ENCODE results near the gene TAS2R60.
"Not testable (repeated sequence)": the region's sequence is repeated elsewhere in the genome, so short reads cannot be mapped to it uniquely, and the experiment has no call there.

The TAS2R60 gene

GRCh38 chr7:143443153-143443552 lies at the start of gene TAS2R60:
Gene TAS2R60 (plus strand): TSS chr7:143443453. CDS start chr7:143443453, 0 bp downstream.
- DNase-seq: no peak

- no peak for DNase-seq
Measured at GRCh38 chr7:143394068-143394467, 49.2 kb upstream of the TAS2R60 start.

- DNase-seq: no peak
Measured at GRCh38 chr7:143394777-143395176, 48.5 kb upstream of the TAS2R60 start.

DNA sequence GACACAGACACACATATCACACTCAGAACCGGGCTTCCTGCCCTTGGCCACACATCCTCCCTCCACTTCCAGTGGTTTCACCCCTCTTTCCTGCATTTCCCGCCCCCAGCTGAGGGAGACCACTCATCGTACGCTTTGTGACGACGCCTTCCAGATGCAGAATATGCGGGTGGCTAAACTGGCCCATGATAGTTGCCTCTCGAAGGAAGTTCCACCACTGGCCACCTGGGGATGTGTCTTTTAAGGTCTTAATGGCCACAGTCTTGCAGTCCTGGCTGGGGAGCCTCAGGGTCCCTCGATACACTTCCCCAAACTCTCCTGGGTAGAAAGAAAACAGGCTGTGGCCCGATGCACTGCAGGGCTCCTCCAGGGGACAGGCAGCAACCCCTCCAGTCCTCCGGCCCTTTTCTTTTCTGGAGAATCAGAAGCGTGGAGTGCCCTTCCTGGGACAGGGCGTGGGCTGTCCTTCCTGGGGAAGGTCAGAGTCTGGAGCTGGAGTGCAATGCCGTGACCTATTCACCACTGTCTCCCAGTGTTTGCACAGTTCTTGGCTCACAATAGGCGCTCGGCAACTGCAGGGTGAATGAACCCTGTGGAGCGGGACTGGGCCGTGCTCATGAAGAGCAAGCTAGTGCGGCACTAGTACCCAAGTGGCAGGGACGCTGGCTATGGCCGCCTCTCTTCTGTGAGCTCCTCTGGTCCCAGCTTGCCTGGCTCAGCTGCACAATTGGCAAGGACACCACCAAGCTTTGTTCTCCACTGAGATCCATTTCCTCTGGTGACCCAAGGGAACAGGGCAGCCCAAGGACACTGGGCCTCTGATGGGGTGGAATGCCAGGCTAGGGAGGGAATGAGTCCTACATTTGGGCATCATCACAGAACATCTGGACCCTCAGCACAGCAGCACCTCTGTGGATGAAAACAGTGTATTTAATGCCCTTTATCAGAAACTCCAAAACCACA lies 47.8 kb upstream of the TAS2R60 start:
- DNase-seq: no peak

- DNase-seq: no peak
Measured at GRCh38 chr7:143396182-143396581, 47.1 kb upstream of the TAS2R60 start.

DNA sequence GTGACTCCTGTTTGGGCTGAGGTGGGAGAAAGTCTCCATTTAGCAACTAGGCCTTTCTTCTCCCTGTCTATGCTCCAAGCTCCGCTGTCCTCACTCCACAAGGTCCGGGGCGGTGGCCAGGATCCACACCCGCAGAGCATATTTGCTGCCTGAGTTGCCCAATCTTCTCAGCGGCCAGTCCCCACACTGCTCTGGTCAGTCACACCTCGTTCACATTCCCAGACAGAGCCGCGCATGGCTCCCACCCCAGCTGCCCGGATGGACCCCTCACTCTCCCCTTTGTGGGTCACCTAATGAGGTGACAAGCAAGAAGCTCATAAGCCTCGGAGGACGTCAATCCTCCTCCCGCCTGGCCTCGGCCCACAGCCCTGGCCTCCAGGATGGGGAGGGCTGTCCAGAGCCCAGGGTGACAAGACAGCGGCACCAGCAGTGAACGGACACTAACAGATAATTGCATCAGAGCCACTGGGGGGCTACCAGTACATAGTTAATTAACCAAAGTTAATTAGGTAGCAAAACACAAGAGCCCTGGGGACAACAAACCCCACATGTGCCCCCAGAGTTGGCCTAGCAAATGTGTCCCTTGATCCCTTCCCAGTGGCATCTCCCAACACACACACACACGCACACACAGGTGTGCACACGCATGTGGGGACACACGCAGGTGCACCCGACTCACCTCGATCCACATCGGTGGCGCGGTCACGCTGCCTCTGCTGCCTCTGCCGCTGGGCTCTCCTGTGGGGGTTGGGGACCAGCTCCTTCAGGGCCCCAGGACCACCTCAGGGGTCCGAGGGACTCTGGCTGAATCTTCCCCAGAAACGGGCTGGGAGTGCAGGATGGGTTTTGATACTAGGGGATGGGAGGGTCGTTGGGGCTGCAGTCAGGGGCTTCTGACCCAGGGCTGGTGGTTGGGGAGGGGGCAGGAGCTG lies 46.4 kb upstream of the TAS2R60 start:
- no peak for DNase-seq

DNA sequence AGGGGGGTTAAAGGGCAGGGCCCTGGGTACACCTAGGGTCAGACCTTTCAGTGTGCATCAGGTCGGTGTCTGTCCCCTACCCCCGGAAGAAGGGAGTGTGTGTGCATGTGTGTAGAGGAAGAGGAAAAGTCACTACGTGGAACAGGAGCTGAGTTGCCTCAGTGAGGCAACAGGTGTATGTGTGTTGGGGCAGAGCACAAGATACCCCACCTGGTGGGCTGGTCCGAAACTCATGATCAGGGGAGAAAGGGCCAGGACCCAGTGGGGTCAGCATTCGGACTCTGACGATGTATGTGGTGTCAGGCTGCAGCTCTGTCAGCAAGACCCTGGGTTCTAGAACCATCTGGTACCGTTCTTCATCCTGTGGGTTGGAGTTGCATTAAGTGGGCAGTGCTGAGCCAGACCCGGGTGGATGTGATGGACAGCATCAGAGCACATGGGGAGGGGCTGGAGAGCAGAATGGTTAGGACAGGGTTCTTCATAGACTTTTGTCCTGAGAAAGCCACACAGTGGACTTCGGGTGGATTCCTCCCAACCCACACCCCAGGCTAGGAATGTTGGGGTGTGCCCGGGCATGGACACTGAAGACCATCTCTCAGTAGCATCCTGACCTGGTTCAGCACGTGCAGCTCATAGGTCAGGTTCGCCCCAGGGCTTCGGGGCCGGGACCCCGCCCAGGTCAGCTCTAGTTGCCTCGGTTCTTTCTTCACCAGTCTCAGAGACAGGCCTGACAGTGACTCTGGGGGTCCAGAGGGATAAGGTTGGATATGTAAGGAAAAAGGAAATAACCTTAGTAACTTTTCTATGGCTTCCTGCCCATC lies 45.3 kb upstream of the TAS2R60 start:
- DNase-seq: no peak

DNA sequence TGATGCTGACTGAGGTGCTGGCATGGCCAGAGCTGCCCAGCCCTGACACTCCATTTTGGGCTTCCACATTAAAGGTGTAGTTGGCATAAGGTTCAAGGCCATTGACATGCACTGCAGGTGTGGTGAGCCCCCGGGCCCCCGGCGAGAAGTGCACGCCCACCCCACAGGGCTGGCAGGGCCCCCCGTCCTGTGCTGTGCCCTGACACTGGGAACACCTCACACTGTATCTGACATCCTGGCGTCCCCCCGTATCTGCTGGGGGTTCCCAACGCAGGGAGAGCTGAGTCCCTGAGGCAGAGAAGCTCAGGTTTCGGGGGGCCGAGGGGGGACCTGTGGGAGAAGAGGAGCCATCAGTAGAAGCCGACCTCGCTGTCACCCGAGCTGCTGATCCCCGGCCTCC lies 44.6 kb upstream of the TAS2R60 start:
- DNase-seq: no peak

GRCh38 chr7:143399151-143399550 lies 44.1 kb upstream of the TAS2R60 start:
- no peak for DNase-seq

GRCh38 chr7:143399642-143400041 lies 43.6 kb upstream of the TAS2R60 start:
- DNase-seq: no peak

GRCh38 chr7:143401265-143401664 lies 42.0 kb upstream of the TAS2R60 start:
- no peak for DNase-seq

GRCh38 chr7:143402233-143402632 lies 41.0 kb upstream of the TAS2R60 start:
- DNase-seq: not testable (repeated sequence)

DNA sequence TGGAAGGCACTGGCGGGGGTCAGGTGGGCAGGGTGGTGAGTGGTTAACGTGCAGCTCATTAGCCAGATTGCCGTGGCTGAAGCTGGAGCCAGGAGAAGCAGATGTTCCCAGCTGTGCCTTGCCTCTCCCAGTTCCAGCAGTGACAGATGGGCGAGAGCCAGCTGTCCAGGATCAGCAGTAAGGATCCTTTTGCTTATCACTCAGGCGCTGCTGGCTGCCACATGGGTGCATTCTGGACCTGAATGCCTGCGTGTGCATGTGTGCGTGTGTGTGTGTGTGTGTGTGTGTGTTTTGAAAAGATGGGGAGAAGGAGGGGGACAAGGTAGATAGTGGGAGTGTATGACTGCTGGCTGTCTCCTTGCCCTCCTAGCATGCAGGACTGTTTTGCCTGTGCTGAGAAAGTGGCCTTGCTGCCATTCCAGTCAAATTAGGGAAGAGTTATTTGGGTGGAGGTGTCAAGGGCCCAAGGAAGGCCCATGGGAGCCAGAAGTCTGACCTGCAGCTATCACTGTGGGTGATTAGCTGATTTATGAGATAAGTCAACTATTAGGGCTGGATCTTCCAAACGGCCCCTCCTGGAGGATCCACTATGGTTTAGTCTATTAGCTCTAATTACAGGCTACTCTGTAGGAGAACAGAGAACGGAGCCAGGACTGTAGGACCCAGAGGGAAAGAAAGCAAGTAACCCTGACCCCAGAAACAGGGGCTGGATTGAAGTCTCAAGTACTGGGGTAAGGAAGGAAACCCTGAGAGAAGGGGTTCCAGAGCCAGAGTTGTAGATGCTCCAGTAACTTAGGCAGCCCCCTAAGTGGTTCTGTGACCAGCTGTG lies 37.9 kb upstream of the TAS2R60 start:
- DNase-seq: no peak

DNA sequence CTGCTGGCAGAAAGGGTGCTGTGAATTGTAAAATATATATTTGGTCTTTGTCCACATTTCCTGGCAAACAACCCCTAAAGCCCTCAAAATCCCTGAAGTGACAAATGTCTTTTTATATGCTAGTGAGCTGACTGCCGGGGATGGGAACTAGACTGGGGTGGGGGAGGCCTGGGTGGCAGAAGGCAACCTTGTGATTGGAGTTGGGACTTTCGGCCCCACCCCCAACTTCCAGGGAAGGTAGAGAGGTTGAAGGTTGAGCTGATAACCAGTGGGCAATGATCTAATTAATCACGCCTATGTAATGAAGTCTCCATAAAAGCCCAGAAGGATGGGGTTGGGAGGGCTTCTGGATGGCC lies 37.3 kb upstream of the TAS2R60 start:
- no peak for DNase-seq

DNA sequence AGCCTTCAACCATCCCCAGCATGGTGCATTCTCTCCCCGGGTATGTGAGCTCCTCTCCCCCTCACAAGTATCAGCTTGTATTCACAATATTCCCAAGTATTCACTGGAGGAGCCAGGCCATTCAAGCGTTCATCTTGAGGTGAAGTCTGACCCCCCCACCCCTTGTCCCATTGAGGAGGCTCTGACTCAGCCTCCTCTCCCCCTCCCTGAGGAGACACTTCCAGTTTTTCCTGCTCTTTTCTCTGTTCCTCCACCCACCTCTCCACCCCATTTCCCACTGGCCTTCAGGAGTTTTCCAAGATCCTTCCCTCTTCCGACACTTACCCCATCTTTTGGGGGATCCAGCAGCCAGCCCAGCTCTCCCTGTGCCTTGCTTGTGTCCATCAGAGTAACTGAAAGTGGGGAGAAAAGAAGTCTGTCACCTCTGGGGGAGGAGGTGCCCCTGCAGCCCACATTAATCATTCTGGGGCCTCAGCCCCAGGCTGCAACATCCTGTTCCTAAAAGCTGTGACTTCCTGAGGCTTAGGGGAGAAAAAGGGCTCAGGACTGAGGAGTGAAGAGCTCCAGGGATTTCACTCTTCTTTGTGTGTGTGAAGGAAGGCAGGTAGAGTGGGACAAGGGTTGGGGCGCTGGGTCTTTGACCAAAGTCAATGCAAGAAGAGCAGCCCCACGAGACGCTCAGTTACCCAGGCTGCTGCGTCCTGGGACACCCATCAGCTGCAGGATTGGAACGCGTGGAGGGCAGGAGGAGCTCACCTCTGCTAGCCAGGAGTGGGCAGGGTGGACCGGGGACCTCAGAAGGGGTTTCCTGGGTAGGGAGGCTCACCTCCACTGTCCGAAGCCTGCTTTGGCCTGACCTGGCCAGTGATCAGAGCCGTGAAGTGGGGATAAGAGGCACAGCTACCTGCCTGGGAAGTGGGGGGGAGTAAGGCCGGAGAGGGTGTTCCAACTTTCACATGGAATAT lies 35.7 kb upstream of the TAS2R60 start:
- DNase-seq: no peak

GRCh38 chr7:143408252-143408685 lies 35.0 kb upstream of the TAS2R60 start:
- DNase-seq: no peak

DNA sequence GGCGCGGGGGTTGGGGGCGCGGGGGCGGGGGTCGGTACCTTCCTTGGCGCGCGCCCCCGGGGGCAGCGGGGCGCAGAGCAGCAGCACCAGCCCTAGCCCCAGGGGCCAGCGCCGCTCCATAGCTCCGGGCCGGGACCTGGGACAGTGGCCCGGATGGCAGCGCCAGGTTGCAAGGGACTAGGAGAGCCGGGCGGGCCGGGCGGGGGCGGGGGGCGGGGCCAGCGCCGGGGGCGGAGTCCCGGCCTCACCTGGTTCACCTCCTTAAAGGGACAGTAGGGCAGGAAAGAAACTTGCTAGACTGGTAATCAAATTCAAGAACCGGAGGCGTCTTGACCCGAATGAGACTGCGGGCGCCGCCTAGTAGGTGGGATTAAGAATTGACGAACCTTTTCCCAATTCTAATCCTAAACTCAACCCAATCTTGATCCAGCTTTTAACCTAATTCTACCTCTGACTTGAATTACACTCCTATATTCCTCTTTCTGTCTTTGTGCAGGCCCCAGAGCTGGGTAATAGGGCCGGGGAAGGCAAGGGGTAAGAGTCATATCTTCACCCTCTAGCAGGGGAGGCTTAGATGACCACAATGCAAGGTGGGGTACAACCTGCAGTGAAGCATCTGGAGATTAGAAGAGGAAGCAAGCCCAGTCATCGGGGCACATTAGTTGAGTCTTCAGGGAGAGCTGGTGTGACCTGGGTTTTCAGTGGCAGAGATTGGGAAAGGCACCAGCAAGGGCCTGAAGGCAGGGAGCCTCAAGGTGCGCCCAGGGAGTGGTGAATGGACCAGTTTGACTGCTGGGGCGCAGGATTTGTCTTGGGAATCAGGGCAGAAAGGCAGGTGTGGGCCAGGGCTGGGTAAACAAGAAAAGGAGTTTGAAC lies 34.3 kb upstream of the TAS2R60 start, which contains the start of gene EPHA1:
Gene EPHA1, minus strand, starts transcription at position 171 of the 876 bp plus-strand sequence. Its CDS starts 51 bp downstream, at position 120.
- DNase-seq: peak; percentile 93

- DNase-seq: peak; percentile 26
Measured at GRCh38 chr7:143410521-143411004, 32.7 kb upstream of the TAS2R60 start.

Data from NCI-H526 treated with DMSO at 0.1 percent for 48 hours (cell line).